HepG2 (cell line): Measurements from ENCODE around the gene DENND10. TPM values are rescaled to one million over a fixed set of nuclear protein-coding genes. Genes with fewer than 3 reads are reported as not detected.

Source experiments
- ADNP ChIP-seq: sonication (generic); formaldehyde crosslinking; IDR thresholded peaks from 2 replicates; pipeline ENCODE4 v1.4.0; 2020; ENCODE audit warnings: missing genetic modification reagents
- ATRX ChIP-seq: sonication (generic); formaldehyde crosslinking; IDR thresholded peaks from 2 replicates; pipeline ENCODE4 v1.4.0; 2020; ENCODE audit warnings: missing genetic modification reagents, borderline replicate concordance
- FOXC1 ChIP-seq: sonication (generic); formaldehyde crosslinking; IDR thresholded peaks from 2 replicates; pipeline ENCODE4 v1.8.0; 2022; ENCODE audit warnings: mild to moderate bottlenecking, missing genetic modification reagents, borderline replicate concordance
- FOXJ3 ChIP-seq: sonication (generic); formaldehyde crosslinking; IDR thresholded peaks from 2 replicates; pipeline ENCODE4 v1.4.0; 2020; ENCODE audit warnings: missing genetic modification reagents, mild to moderate bottlenecking, borderline replicate concordance
- ISX ChIP-seq: sonication (generic); formaldehyde crosslinking; conservative IDR thresholded peaks from 2 replicates; pipeline ENCODE4 v1.5.0; 2020; ENCODE audit warnings: missing genetic modification reagents
- NR2F6 ChIP-seq, 2 experiments: IDR thresholded peaks; 2 replicates each; pipeline ENCODE4 v1.6.1; 2016; ENCODE audit warnings: antibody characterized with exemption in 1 of 2, mild to moderate bottlenecking in 1 of 2
- PHF20 ChIP-seq: sonication (generic); formaldehyde crosslinking; IDR thresholded peaks from 2 replicates; pipeline ENCODE4 v1.5.0; 2020; ENCODE audit warnings: mild to moderate bottlenecking, missing genetic modification reagents
- SIN3A ChIP-seq: IDR thresholded peaks from 2 replicates; pipeline ENCODE4 v1.6.1; 2011; ENCODE audit warnings: low read depth, mild to moderate bottlenecking, control low read depth, low read length, borderline replicate concordance
- SMARCC2 ChIP-seq: fragments of 450-650 bp; IDR thresholded peaks from 2 replicates; pipeline ENCODE4 v1.6.1; 2017; ENCODE audit warnings: antibody characterized with exemption, mild to moderate bottlenecking
- TEAD2 ChIP-seq: sonication (generic); formaldehyde crosslinking; IDR thresholded peaks from 2 replicates; pipeline ENCODE4 v1.9.0; 2021; ENCODE audit warnings: missing genetic modification reagents
- ZBTB21 ChIP-seq: sonication (generic); formaldehyde crosslinking; IDR thresholded peaks from 2 replicates; pipeline ENCODE4 v1.4.0; 2020; ENCODE audit warnings: missing genetic modification reagents
- ZNF33B ChIP-seq: sonication (generic); formaldehyde crosslinking; IDR thresholded peaks from 2 replicates; pipeline ENCODE4 v1.5.1; 2020; ENCODE audit warnings: mild to moderate bottlenecking, missing genetic modification reagents
- ZNF558 ChIP-seq: sonication (generic); formaldehyde crosslinking; IDR thresholded peaks from 2 replicates; pipeline ENCODE4 v1.9.0; 2022; ENCODE audit warnings: mild to moderate bottlenecking, missing genetic modification reagents, borderline replicate concordance
- ZSCAN12 ChIP-seq: sonication (generic); formaldehyde crosslinking; IDR thresholded peaks from 2 replicates; pipeline ENCODE4 v1.9.0; 2021; ENCODE audit warnings: mild to moderate bottlenecking, missing genetic modification reagents
- polyA plus RNA-seq, 8 experiments: library from polyadenylated mRNA; depleted of rRNA in 3 of 8; stranded (reverse) in 7 of 8; unstranded in 1 of 8; fragments of >200 nt; fragmentation: Illumina TruSeq in 4 of 8; extraction: Trizol in 4 of 8; gene quantifications; 2 replicates each; pipeline versions ENCODE4 v1.2.1 to v1.2.3, GENCODE V29; 2011 to 2016; ENCODE audit warnings: low read depth in 4 of 8, missing spikeins in 1 of 8, mixed read lengths in 1 of 8; ENCODE audit not compliant: insufficient read depth in 1 of 8
- total RNA-seq, 5 experiments: library from RNA; depleted of rRNA; stranded (reverse); fragments of >200 nt; fragmentation: Illumina TruSeq; extraction: Trizol; gene quantifications; 2 replicates each; pipeline ENCODE4 v1.2.3, GENCODE V29; 2016; ENCODE audit warnings: low read depth in 1 of 5
- TF ChIP-seq, protein P1 (sequence below): sonication (generic); formaldehyde crosslinking; IDR thresholded peaks from 2 replicates; pipeline ENCODE4 v1.4.0; 2020; ENCODE audit warnings: missing genetic modification reagents
- TF ChIP-seq, protein P2 (sequence below): sonication (generic); formaldehyde crosslinking; IDR thresholded peaks from 2 replicates; pipeline ENCODE4 v1.4.0; 2020; ENCODE audit warnings: mild to moderate bottlenecking, low read depth, missing genetic modification reagents
- TF ChIP-seq, protein P3 (sequence below): sonication (generic); formaldehyde crosslinking; IDR thresholded peaks from 2 replicates; pipeline ENCODE4 v1.8.1; 2023; ENCODE audit warnings: missing genetic modification reagents, inconsistent platforms, borderline replicate concordance
- TF ChIP-seq, protein P4 (sequence below): sonication (generic); formaldehyde crosslinking; IDR thresholded peaks from 2 replicates; pipeline ENCODE4 v1.5.1; 2020; ENCODE audit warnings: mild to moderate bottlenecking, missing genetic modification reagents, moderate library complexity
- TF ChIP-seq, protein P5 (sequence below): sonication (generic); formaldehyde crosslinking; IDR thresholded peaks from 2 replicates; pipeline ENCODE4 v1.4.0; 2020; ENCODE audit warnings: missing genetic modification reagents

Gene DENND10
- total and polyA plus RNA-seq, 2 of the 13 experiments (the other 11 are each of a cell fraction or from before 2014, with no cell fraction given), result 43.7 to 78.8 TPM

DNA sequence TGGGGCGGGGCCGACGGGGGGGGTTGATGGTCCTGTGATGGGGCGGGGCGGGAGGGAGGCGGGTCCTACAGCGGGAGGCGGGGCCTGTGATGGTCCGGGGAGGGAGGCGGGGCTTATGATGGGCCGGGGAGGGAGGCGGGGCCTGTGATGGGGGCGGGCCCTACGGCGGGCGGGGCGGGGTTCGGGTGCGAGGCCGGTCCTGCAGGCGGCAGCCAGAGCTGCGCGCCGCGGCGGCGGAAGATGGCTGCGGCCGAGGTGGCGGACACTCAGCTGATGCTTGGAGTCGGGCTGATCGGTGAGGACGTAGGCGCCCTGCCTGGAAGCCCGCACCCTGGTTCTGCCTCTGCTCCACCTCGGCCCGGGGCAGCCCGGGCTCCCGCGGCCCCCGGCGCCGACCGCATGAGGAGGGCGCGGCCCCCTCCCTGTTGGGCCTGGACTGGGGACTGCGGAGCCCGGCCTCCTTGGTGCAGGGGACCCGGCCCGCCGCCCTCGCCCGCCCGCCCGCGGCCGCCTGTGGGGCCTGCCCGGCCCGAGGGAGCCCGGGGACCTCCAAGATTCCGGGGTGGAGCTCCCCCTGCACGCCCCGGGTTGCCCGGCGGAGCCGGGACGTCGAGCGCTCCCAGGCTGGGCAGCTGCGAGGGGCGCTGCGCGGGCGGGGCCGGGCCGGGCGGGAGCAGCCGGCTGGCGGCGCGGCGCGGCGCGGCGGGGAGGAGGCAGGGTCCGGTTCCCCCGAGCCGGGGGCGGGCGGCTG lies at the start of gene DENND10 (continued):
- TF ChIP-seq ZBTB21 (CRISPR knock-in tag) (no peak), ZNF558 (no peak; the same call in 1 of the 2 replicates), NR2F6 (IDR thresholded peaks at IDR 0.05) (no peak), NR2F6 (CRISPR knock-in tag; IDR thresholded peaks at IDR 0.05) (0 out of 2 replicates have a peak, but pooled peaks have one; percentile 11), SMARCC2 (no peak), ATRX (CRISPR knock-in tag) (no peak), ADNP (CRISPR knock-in tag) (no peak), ZSCAN12 (CRISPR knock-in tag) (peak; percentile 74; the same call in 1 of the 2 replicates), PHF20 (no peak), ISX (CRISPR knock-in tag) (no peak), TEAD2 (CRISPR knock-in tag) (no peak), FOXJ3 (CRISPR knock-in tag) (no peak), FOXC1 (no peak), ZNF33B (CRISPR knock-in tag) (peak; percentile 73; the same call in 1 of the 2 replicates), SIN3A (no peak)
- TF ChIP-seq, protein P1, sequence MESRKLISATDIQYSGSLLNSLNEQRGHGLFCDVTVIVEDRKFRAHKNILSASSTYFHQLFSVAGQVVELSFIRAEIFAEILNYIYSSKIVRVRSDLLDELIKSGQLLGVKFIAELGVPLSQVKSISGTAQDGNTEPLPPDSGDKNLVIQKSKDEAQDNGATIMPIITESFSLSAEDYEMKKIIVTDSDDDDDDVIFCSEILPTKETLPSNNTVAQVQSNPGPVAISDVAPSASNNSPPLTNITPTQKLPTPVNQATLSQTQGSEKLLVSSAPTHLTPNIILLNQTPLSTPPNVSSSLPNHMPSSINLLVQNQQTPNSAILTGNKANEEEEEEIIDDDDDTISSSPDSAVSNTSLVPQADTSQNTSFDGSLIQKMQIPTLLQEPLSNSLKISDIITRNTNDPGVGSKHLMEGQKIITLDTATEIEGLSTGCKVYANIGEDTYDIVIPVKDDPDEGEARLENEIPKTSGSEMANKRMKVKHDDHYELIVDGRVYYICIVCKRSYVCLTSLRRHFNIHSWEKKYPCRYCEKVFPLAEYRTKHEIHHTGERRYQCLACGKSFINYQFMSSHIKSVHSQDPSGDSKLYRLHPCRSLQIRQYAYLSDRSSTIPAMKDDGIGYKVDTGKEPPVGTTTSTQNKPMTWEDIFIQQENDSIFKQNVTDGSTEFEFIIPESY, result no peak
- TF ChIP-seq, protein P2, sequence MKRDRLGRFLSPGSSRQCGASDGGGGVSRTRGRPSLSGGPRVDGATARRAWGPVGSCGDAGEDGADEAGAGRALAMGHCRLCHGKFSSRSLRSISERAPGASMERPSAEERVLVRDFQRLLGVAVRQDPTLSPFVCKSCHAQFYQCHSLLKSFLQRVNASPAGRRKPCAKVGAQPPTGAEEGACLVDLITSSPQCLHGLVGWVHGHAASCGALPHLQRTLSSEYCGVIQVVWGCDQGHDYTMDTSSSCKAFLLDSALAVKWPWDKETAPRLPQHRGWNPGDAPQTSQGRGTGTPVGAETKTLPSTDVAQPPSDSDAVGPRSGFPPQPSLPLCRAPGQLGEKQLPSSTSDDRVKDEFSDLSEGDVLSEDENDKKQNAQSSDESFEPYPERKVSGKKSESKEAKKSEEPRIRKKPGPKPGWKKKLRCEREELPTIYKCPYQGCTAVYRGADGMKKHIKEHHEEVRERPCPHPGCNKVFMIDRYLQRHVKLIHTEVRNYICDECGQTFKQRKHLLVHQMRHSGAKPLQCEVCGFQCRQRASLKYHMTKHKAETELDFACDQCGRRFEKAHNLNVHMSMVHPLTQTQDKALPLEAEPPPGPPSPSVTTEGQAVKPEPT (CRISPR knock-in tag), result no peak
- TF ChIP-seq, protein P3, sequence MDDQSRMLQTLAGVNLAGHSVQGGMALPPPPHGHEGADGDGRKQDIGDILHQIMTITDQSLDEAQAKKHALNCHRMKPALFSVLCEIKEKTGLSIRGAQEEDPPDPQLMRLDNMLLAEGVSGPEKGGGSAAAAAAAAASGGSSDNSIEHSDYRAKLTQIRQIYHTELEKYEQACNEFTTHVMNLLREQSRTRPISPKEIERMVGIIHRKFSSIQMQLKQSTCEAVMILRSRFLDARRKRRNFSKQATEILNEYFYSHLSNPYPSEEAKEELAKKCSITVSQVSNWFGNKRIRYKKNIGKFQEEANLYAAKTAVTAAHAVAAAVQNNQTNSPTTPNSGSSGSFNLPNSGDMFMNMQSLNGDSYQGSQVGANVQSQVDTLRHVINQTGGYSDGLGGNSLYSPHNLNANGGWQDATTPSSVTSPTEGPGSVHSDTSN, result no peak
- TF ChIP-seq, protein P4, sequence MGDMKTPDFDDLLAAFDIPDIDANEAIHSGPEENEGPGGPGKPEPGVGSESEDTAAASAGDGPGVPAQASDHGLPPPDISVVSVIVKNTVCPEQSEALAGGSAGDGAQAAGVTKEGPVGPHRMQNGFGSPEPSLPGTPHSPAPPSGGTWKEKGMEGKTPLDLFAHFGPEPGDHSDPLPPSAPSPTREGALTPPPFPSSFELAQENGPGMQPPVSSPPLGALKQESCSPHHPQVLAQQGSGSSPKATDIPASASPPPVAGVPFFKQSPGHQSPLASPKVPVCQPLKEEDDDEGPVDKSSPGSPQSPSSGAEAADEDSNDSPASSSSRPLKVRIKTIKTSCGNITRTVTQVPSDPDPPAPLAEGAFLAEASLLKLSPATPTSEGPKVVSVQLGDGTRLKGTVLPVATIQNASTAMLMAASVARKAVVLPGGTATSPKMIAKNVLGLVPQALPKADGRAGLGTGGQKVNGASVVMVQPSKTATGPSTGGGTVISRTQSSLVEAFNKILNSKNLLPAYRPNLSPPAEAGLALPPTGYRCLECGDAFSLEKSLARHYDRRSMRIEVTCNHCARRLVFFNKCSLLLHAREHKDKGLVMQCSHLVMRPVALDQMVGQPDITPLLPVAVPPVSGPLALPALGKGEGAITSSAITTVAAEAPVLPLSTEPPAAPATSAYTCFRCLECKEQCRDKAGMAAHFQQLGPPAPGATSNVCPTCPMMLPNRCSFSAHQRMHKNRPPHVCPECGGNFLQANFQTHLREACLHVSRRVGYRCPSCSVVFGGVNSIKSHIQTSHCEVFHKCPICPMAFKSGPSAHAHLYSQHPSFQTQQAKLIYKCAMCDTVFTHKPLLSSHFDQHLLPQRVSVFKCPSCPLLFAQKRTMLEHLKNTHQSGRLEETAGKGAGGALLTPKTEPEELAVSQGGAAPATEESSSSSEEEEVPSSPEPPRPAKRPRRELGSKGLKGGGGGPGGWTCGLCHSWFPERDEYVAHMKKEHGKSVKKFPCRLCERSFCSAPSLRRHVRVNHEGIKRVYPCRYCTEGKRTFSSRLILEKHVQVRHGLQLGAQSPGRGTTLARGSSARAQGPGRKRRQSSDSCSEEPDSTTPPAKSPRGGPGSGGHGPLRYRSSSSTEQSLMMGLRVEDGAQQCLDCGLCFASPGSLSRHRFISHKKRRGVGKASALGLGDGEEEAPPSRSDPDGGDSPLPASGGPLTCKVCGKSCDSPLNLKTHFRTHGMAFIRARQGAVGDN, result peak; percentile 76
- TF ChIP-seq, protein P5, sequence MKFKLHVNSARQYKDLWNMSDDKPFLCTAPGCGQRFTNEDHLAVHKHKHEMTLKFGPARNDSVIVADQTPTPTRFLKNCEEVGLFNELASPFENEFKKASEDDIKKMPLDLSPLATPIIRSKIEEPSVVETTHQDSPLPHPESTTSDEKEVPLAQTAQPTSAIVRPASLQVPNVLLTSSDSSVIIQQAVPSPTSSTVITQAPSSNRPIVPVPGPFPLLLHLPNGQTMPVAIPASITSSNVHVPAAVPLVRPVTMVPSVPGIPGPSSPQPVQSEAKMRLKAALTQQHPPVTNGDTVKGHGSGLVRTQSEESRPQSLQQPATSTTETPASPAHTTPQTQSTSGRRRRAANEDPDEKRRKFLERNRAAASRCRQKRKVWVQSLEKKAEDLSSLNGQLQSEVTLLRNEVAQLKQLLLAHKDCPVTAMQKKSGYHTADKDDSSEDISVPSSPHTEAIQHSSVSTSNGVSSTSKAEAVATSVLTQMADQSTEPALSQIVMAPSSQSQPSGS (CRISPR knock-in tag), result no peak
